ENCODE data around the gene PIK3C2B. TPM values are rescaled to one million over a fixed set of nuclear protein-coding genes. Genes with fewer than 3 reads are reported as not detected.

Gene PIK3C2B
- total and polyA plus RNA-seq, 9 donors: 22.0 to 37.1 (median 31.7) TPM

- no CpG with 5 or more reads among the region's 2 CpGs for WGBS (ENCODE audit: insufficient coverage)
- no peak for DNase-seq
- Histone ChIP-seq H3K36me3 (ENCODE audit: control insufficient read depth, insufficient read depth, low read length) (peaks cover 2% of the 10 kb centered on the region), H3K9me3 (replicated peaks; ENCODE audit: control insufficient read depth, low read depth, low read length) (no peaks in the 10 kb centered on the region), H3K27me3 (ENCODE audit: control insufficient read depth, insufficient read depth, low read length) (no peaks in the 10 kb centered on the region), H3K27ac (ENCODE audit: low read length) (no peak overlapping the region), H3K4me3 (ENCODE audit: low read length) (no peak overlapping the region), H3K4me1 (ENCODE audit: control insufficient read depth, insufficient read depth, low read length) (peaks cover 73% of the 10 kb centered on the region)
Observed at GRCh38 chr1:204478921-204479320, 15.7 kb downstream of the PIK3C2B start.

DNA sequence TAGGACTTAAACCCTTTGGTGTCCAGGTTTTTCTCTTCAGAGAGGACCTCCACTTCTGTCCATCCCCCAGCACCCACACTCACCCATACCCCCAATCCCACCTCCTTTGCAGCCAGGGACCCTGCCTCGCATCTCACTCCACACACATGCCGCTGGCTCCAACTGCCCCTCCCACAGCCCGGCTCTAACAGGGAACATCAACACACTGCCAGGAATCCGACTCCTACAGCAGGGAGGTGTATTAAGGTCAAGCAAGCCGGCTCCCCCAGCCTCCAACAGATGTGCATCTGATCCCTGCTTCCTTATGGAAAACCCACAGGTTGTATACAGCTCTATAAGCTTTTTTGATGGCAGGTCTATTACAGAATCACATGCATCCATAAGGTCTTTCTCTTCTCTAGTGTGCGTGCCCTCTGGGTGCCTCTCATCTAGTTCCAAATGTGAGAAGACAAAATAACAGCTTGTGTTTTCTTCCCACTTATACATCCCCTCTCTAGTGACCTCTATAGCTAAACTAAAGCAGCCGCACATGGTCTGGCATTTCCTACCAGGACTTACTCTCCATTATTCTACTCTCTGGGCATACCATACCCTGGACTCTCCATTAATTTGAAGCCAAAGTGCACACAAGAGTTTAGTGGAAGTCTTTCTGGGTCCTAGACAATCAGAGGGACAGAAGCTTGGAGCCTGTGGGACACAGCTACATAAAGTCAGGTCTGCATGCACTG is 16.3 kb downstream of the PIK3C2B start:
- peaks cover 73% of the 10 kb centered on the region for H3K4me1 ChIP-seq (ENCODE audit: control insufficient read depth, insufficient read depth, low read length)
- WGBS (ENCODE audit: insufficient coverage): 31% methylated on average over 6 of the region's 7 CpGs
- no peaks in the 10 kb centered on the region for H3K9me3 ChIP-seq (replicated peaks; ENCODE audit: control insufficient read depth, low read depth, low read length)
- H3K4me3 ChIP-seq (ENCODE audit: low read length): no peak overlapping the region
- peaks cover 2% of the 10 kb centered on the region for H3K36me3 ChIP-seq (ENCODE audit: control insufficient read depth, insufficient read depth, low read length)
- no peak overlapping the region for H3K27ac ChIP-seq (ENCODE audit: low read length)
- H3K27me3 ChIP-seq (ENCODE audit: control insufficient read depth, insufficient read depth, low read length): no peaks in the 10 kb centered on the region
- no peak for DNase-seq

DNA sequence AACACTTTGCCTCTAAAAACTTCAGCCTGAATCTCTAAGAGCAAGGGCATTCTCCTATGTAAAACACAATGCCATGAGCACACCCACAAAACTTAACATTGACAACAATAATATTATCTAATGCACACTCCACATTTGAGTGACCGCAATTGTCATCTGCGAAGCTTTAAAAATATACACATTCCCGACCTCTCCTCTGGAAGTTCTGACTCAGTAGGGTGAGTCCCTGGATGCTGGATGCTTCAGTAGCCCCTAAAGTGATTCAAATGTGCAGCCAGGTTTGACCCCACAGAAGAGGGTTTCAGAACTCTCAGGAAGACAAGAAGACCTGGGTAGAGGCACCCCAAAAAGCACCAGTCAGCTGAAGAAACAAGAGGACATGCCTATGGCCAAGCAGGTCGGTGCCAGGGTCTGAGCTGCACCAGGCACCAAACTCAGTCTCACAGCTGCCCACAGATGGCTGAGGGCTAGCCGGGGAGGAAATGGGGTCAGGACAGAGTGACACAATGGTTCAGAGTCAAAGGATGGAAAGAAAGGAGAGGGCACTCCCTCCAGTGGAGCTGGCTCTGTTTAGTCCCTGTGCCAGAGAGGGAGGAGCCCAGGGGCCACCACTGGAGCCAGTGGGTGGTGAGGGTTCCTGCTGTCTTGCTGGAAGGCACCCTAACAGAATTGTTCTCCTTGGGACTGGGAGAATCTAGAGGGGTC is 17.4 kb downstream of the PIK3C2B start:
- DNase-seq: no peak
- no peaks in the 10 kb centered on the region for H3K27me3 ChIP-seq (ENCODE audit: control insufficient read depth, insufficient read depth, low read length)
- WGBS (ENCODE audit: insufficient coverage): 67% methylated on average over 5 of the region's 5 CpGs
- H3K36me3 ChIP-seq (ENCODE audit: control insufficient read depth, insufficient read depth, low read length): peaks cover 2% of the 10 kb centered on the region
- H3K27ac ChIP-seq (ENCODE audit: low read length): peak overlapping the region; percentile 17
- no peak overlapping the region for H3K4me3 ChIP-seq (ENCODE audit: low read length)
- H3K9me3 ChIP-seq (replicated peaks; ENCODE audit: control insufficient read depth, low read depth, low read length): no peaks in the 10 kb centered on the region
- H3K4me1 ChIP-seq (ENCODE audit: control insufficient read depth, insufficient read depth, low read length): peaks cover 69% of the 10 kb centered on the region

DNA sequence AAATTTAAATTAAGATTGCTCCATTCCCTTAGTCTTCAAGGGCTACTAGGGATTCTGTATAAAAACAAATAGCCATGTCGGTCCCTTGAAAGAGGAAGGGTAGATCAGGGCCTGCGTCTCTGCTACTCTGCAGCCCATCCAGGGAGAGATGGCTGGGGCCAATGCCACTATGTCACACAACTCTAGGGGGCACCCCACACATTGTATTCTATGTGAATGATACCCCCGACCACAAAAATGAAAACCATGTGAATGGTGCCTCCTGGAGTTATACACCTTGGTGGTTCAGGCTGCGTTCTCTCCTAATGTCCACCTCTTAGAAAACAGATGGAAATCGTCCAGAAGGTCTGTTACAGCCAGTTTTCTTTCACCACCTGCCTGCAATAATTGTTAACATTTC is 18.0 kb downstream of the PIK3C2B start:
- H3K4me3 ChIP-seq (ENCODE audit: low read length): no peak overlapping the region
- no peak overlapping the region for H3K27ac ChIP-seq (ENCODE audit: low read length)
- H3K27me3 ChIP-seq (ENCODE audit: control insufficient read depth, insufficient read depth, low read length): no peaks in the 10 kb centered on the region
- H3K9me3 ChIP-seq (replicated peaks; ENCODE audit: control insufficient read depth, low read depth, low read length): no peaks in the 10 kb centered on the region
- H3K4me1 ChIP-seq (ENCODE audit: control insufficient read depth, insufficient read depth, low read length): peaks cover 62% of the 10 kb centered on the region
- DNase-seq: no peak
- peaks cover 5% of the 10 kb centered on the region for H3K36me3 ChIP-seq (ENCODE audit: control insufficient read depth, insufficient read depth, low read length)
- WGBS (ENCODE audit: insufficient coverage): 61% methylated on average over 5 of the region's 5 CpGs

- DNase-seq: peak; percentile 59
- H3K4me3 ChIP-seq (ENCODE audit: low read length): no peak overlapping the region
- H3K36me3 ChIP-seq (ENCODE audit: control insufficient read depth, insufficient read depth, low read length): peaks cover 5% of the 10 kb centered on the region
- no peaks in the 10 kb centered on the region for H3K27me3 ChIP-seq (ENCODE audit: control insufficient read depth, insufficient read depth, low read length)
- peak overlapping the region; percentile 67 for H3K27ac ChIP-seq (ENCODE audit: low read length)
- peaks cover 56% of the 10 kb centered on the region for H3K4me1 ChIP-seq (ENCODE audit: control insufficient read depth, insufficient read depth, low read length)
- no peaks in the 10 kb centered on the region for H3K9me3 ChIP-seq (replicated peaks; ENCODE audit: control insufficient read depth, low read depth, low read length)
- WGBS (ENCODE audit: insufficient coverage): 42% methylated on average over 4 of the region's 9 CpGs
Observed at GRCh38 chr1:204475656-204476432, 18.8 kb downstream of the PIK3C2B start.

GRCh38 chr1:204473400-204473965 is 21.1 kb downstream of the PIK3C2B start:
- peaks cover 45% of the 10 kb centered on the region for H3K4me1 ChIP-seq (ENCODE audit: control insufficient read depth, insufficient read depth, low read length)
- H3K27me3 ChIP-seq (ENCODE audit: control insufficient read depth, insufficient read depth, low read length): no peaks in the 10 kb centered on the region
- H3K27ac ChIP-seq (ENCODE audit: low read length): no peak overlapping the region
- peaks cover 15% of the 10 kb centered on the region for H3K36me3 ChIP-seq (ENCODE audit: control insufficient read depth, insufficient read depth, low read length)
- H3K4me3 ChIP-seq (ENCODE audit: low read length): no peak overlapping the region
- H3K9me3 ChIP-seq (replicated peaks; ENCODE audit: control insufficient read depth, low read depth, low read length): no peaks in the 10 kb centered on the region
- DNase-seq: no peak
- no CpG with 5 or more reads among the region's 1 CpG for WGBS (ENCODE audit: insufficient coverage)

DNA sequence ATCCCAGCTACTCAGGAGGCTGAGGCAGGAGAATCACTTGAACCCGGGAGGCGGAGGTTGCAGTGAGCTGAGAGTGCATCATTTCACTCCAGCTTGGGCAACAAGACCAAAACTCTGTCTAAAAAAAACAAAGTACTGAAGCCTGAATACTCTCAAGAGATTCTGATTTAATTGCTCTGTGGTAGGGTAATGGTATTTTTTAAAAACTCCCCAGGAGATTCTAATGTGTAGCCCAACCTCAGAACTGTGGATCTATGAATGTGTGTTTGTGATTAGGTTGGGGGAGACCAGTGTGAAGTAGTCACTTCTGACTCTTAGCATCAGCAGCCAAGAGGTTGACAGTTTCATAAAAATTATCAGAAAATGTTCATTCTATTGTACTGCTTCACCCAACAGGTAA is 21.9 kb downstream of the PIK3C2B start:
- no peak for DNase-seq
- WGBS (ENCODE audit: insufficient coverage): no CpG with 5 or more reads among the region's 2 CpGs
- peaks cover 21% of the 10 kb centered on the region for H3K36me3 ChIP-seq (ENCODE audit: control insufficient read depth, insufficient read depth, low read length)
- H3K4me3 ChIP-seq (ENCODE audit: low read length): no peak overlapping the region
- H3K9me3 ChIP-seq (replicated peaks; ENCODE audit: control insufficient read depth, low read depth, low read length): no peaks in the 10 kb centered on the region
- peaks cover 42% of the 10 kb centered on the region for H3K4me1 ChIP-seq (ENCODE audit: control insufficient read depth, insufficient read depth, low read length)
- no peak overlapping the region for H3K27ac ChIP-seq (ENCODE audit: low read length)
- H3K27me3 ChIP-seq (ENCODE audit: control insufficient read depth, insufficient read depth, low read length): no peaks in the 10 kb centered on the region

DNA sequence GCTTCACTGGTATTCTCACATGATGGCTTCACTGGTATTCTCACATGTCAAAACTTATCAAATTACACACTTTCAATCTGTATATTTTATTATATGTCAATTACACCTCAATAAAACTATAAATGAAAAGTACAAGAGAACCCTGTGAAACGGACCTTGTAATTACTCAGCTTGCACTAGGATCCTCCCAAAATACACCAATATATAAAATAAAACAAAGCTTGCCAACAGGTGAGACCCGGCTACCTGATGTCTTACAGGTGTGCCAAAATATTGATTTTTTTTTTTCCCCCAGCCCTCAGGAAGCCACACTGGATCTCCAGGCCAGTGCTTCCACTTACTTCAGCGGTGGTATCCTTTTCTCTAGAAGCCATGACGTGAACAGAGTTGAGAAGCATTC is 22.9 kb downstream of the PIK3C2B start:
- 100% methylated on average over 2 of the region's 4 CpGs for WGBS (ENCODE audit: insufficient coverage)
- H3K27me3 ChIP-seq (ENCODE audit: control insufficient read depth, insufficient read depth, low read length): no peaks in the 10 kb centered on the region

GRCh38 chr1:204469304-204469703 is 25.3 kb downstream of the PIK3C2B start:
- H3K4me3 ChIP-seq (ENCODE audit: low read length): no peak overlapping the region
- H3K4me1 ChIP-seq (ENCODE audit: control insufficient read depth, insufficient read depth, low read length): peaks cover 51% of the 10 kb centered on the region
- peaks cover 28% of the 10 kb centered on the region for H3K36me3 ChIP-seq (ENCODE audit: control insufficient read depth, insufficient read depth, low read length)
- no peaks in the 10 kb centered on the region for H3K9me3 ChIP-seq (replicated peaks; ENCODE audit: control insufficient read depth, low read depth, low read length)
- H3K27ac ChIP-seq (ENCODE audit: low read length): no peak overlapping the region
- 66% methylated on average over 7 of the region's 10 CpGs for WGBS (ENCODE audit: insufficient coverage)
- DNase-seq: peak; percentile 30
- H3K27me3 ChIP-seq (ENCODE audit: control insufficient read depth, insufficient read depth, low read length): no peaks in the 10 kb centered on the region

More for the DNA sequence above, 22.9 kb downstream of the PIK3C2B start:
- Histone ChIP-seq H3K27ac (ENCODE audit: low read length) (no peak overlapping the region), H3K36me3 (ENCODE audit: control insufficient read depth, insufficient read depth, low read length) (peaks cover 21% of the 10 kb centered on the region), H3K9me3 (replicated peaks; ENCODE audit: control insufficient read depth, low read depth, low read length) (no peaks in the 10 kb centered on the region), H3K4me3 (ENCODE audit: low read length) (no peak overlapping the region), H3K4me1 (ENCODE audit: control insufficient read depth, insufficient read depth, low read length) (peaks cover 42% of the 10 kb centered on the region)
- no peak for DNase-seq
